DND-41 (cell line): ENCODE data around the gene PLXNA4.

Experiments
- ATAC-seq: fragments of 200-7000 bp; cut with Tn5 transposase; 3 replicates; pipeline ENCODE4 v1.9.1; 2021; ENCODE audit warnings: low read depth; ENCODE audit not compliant: insufficient read depth
- DNase-seq: peaks from one replicate; pipeline ENCODE4 v3.0.0-alpha.2; 2020
- H2AFZ ChIP-seq: 2 replicates; pipeline ENCODE4 v1.6.0; 2012; ENCODE audit warnings: low read depth, low read length
- H3K27ac ChIP-seq: 2 replicates; pipeline ENCODE4 v1.5.1; 2012; ENCODE audit warnings: low read length, inconsistent platforms
- H3K27me3 ChIP-seq: fragments of 200-600 bp; sonication (generic); 2 replicates; pipeline ENCODE4 v1.6.0; 2012; ENCODE audit warnings: low read length, mild to moderate bottlenecking, inconsistent platforms; ENCODE audit not compliant: insufficient read depth, poor library complexity
- H3K36me3 ChIP-seq: 2 replicates; pipeline ENCODE4 v1.5.1; 2012; ENCODE audit warnings: low read length, inconsistent platforms; ENCODE audit not compliant: insufficient read depth
- H3K4me1 ChIP-seq: 2 replicates; pipeline ENCODE4 v1.5.1; 2012; ENCODE audit warnings: mild to moderate bottlenecking, low read length; ENCODE audit not compliant: insufficient read depth
- H3K4me2 ChIP-seq: 2 replicates; pipeline ENCODE4 v1.6.0; 2012; ENCODE audit warnings: mild to moderate bottlenecking, moderate library complexity, low read length, inconsistent platforms; ENCODE audit not compliant: insufficient read depth
- H3K4me3 ChIP-seq, 2 experiments: fragments of 200-600 bp in 1 of 2; shearing (Covaris generic) in 1 of 2; 2 replicates each; pipeline ENCODE4 v1.5.1; 2012 to 2016; ENCODE audit warnings: inconsistent platforms in 2 of 2, low read length in 2 of 2, mild to moderate bottlenecking in 2 of 2, low read depth in 1 of 2, moderate library complexity in 1 of 2
- H3K79me2 ChIP-seq: 2 replicates; pipeline ENCODE4 v1.6.0; 2012; ENCODE audit warnings: low read length, inconsistent platforms; ENCODE audit not compliant: insufficient read depth
- H3K9ac ChIP-seq: 2 replicates; pipeline ENCODE4 v1.6.0; 2012; ENCODE audit warnings: low read depth, mild to moderate bottlenecking, inconsistent platforms, low read length, moderate library complexity
- H3K9me3 ChIP-seq: 2 replicates; pipeline ENCODE4 v1.5.1; 2012; ENCODE audit warnings: low read length, moderate library complexity, mild to moderate bottlenecking, inconsistent platforms; ENCODE audit not compliant: insufficient read depth, severe bottlenecking
- H4K20me1 ChIP-seq: 2 replicates; pipeline ENCODE4 v1.6.0; 2012; ENCODE audit warnings: low read length; ENCODE audit not compliant: insufficient read depth
- EZH2 ChIP-seq: IDR thresholded peaks from 3 replicates; pipeline ENCODE4 v1.6.1; 2012; ENCODE audit warnings: borderline replicate concordance, low read depth, mild to moderate bottlenecking, moderate library complexity, low read length, inconsistent platforms; ENCODE audit not compliant: severe bottlenecking
- TF ChIP-seq, protein P1 (sequence below): IDR thresholded peaks from 2 replicates; pipeline ENCODE4 v1.5.1; 2012; ENCODE audit warnings: borderline replicate concordance, low read length, moderate library complexity, mild to moderate bottlenecking; ENCODE audit not compliant: poor library complexity, severe bottlenecking; ENCODE audit errors: extremely low read depth

PLXNA4 gene

GRCh38 chr7:132105096-132105495 lies 471.2 kb downstream of the PLXNA4 start:
- Histone ChIP-seq H3K27ac (no peak overlapping the region), H3K4me3 (no peak overlapping the region), H2AFZ (no peak overlapping the region), H3K9me3 (no peaks in the 10 kb centered on the region), H3K4me1 (no peaks in the 10 kb centered on the region), H4K20me1 (no peaks in the 10 kb centered on the region), H3K27me3 (no peaks in the 10 kb centered on the region), H3K4me2 (no peak overlapping the region), H3K36me3 (no peaks in the 10 kb centered on the region), H3K79me2 (no peaks in the 10 kb centered on the region), H3K9ac (no peak overlapping the region)
- TF ChIP-seq EZH2, result no peak
- TF ChIP-seq, protein P1, sequence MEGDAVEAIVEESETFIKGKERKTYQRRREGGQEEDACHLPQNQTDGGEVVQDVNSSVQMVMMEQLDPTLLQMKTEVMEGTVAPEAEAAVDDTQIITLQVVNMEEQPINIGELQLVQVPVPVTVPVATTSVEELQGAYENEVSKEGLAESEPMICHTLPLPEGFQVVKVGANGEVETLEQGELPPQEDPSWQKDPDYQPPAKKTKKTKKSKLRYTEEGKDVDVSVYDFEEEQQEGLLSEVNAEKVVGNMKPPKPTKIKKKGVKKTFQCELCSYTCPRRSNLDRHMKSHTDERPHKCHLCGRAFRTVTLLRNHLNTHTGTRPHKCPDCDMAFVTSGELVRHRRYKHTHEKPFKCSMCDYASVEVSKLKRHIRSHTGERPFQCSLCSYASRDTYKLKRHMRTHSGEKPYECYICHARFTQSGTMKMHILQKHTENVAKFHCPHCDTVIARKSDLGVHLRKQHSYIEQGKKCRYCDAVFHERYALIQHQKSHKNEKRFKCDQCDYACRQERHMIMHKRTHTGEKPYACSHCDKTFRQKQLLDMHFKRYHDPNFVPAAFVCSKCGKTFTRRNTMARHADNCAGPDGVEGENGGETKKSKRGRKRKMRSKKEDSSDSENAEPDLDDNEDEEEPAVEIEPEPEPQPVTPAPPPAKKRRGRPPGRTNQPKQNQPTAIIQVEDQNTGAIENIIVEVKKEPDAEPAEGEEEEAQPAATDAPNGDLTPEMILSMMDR, result no peak
- no peak for ATAC-seq
- no peak for DNase-seq

DNA sequence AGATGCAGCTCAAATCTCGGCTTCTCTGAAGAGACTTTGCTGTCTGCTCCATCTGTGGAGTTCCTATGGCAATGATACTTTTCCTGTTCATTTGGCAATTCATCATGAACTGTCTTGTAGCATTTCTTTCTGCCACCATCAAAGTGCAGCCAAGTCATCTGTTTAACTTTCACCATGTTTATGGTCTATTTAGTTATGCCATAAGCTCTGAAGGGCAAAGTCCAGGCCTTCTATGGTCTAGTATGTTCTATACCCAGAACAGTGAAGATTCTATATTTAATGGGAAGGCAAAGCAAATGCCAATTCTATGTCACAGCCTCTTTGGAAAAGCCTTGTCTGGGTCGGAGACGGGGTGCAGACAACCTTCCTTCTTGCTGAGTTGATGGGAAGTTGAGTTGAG lies 472.6 kb downstream of the PLXNA4 start:
- H3K9me3 ChIP-seq, result no peaks in the 10 kb centered on the region
- H3K4me2 ChIP-seq, result no peak overlapping the region
- TF ChIP-seq, protein P1, result no peak
- TF ChIP-seq EZH2, result no peak
- ATAC-seq, result no peak
- no peak overlapping the region for H3K27ac ChIP-seq
- no peaks in the 10 kb centered on the region for H3K36me3 ChIP-seq
- H4K20me1 ChIP-seq, result no peaks in the 10 kb centered on the region
- no peaks in the 10 kb centered on the region for H3K79me2 ChIP-seq
- DNase-seq, result no peak
- H3K9ac ChIP-seq, result no peak overlapping the region
- no peak overlapping the region for H2AFZ ChIP-seq
- H3K4me3 ChIP-seq, result no peak overlapping the region
- no peaks in the 10 kb centered on the region for H3K27me3 ChIP-seq
- H3K4me1 ChIP-seq, result no peaks in the 10 kb centered on the region

DNA sequence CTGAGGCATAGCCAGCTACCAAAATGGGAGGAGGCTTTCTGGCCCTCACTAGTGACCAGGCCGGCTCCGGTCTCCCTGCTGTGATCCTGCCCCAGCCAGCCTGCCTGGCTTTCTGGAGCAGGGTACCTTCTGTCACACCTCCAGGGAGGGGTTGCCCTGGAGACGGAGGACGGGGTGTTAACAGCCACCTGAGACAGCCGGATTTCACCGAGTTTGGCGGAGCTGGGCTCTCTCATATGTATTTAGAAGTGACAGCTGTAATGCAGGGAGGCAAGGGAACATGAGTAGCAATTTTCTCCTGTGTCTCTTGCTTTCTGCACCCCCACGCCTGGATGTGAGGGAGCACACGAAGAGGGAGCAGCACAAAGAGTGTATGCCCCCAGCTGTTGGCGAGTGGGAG lies 473.3 kb downstream of the PLXNA4 start:
- Histone ChIP-seq H3K9ac (no peak overlapping the region), H3K4me3 (no peak overlapping the region), H2AFZ (no peak overlapping the region), H3K4me2 (no peak overlapping the region), H3K9me3 (no peaks in the 10 kb centered on the region), H3K36me3 (no peaks in the 10 kb centered on the region), H3K27me3 (peaks cover 4% of the 10 kb centered on the region), H4K20me1 (no peaks in the 10 kb centered on the region), H3K79me2 (no peaks in the 10 kb centered on the region), H3K27ac (no peak overlapping the region), H3K4me1 (no peaks in the 10 kb centered on the region)
- DNase-seq, result no peak
- TF ChIP-seq, protein P1, result no peak
- ATAC-seq, result no peak

DNA sequence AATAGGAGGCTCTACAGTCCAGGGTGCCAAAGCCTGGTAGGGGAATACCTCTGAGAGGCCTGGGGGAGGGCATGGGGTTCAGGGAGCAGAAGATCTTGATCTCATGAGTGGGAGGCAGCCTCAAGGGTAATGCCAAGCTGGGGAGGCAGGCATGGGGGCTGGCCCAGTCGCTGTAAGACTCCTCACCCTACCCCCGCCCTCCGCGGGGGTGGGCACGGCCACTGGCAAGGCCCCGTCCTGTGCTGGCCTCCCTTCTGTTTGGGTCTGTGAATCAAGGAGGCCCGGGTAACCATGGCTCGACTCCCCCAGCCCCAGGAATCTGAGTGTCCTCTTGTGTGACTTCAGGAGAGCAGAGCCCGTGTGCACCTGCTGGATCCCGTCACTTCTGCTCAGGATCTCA lies 473.9 kb downstream of the PLXNA4 start:
- no peaks in the 10 kb centered on the region for H3K36me3 ChIP-seq
- TF ChIP-seq, protein P1, result no peak
- no peak for TF ChIP-seq EZH2
- no peak overlapping the region for H2AFZ ChIP-seq
- H3K4me2 ChIP-seq, result no peak overlapping the region
- no peaks in the 10 kb centered on the region for H3K9me3 ChIP-seq
- no peaks in the 10 kb centered on the region for H3K4me1 ChIP-seq
- H3K27ac ChIP-seq, result no peak overlapping the region
- H3K79me2 ChIP-seq, result no peaks in the 10 kb centered on the region
- no peaks in the 10 kb centered on the region; the same call in 1 of the 2 replicates for H4K20me1 ChIP-seq
- no peak overlapping the region for H3K4me3 ChIP-seq
- no peak for DNase-seq
- H3K27me3 ChIP-seq, result peaks cover 7% of the 10 kb centered on the region
- ATAC-seq, result no peak
- H3K9ac ChIP-seq, result no peak overlapping the region
